SK-N-SH treated with all-trans-retinoic acid at 6 μM for 48 hours (cell line): Measurements from ENCODE around the gene DOK5.
"Not testable (repeated sequence)": the region's sequence is repeated elsewhere in the genome, so short reads cannot be mapped to it uniquely, and the experiment has no call there.

Experiments used
- PATZ1 ChIP-seq: fragments of 250-450 bp; sonication (Bioruptor Pico); IDR thresholded peaks from 2 replicates; pipeline ENCODE4 v1.8.0; 2020; ENCODE audit warnings: mild to moderate bottlenecking, moderate library complexity, borderline replicate concordance
- PPARA ChIP-seq: fragments of 250-450 bp; sonication (Bioruptor Pico); IDR thresholded peaks from 2 replicates; pipeline ENCODE4 v1.5.0; 2020; ENCODE audit warnings: mild to moderate bottlenecking, borderline replicate concordance
- TOX ChIP-seq: fragments of 250-450 bp; sonication (Bioruptor Pico); IDR thresholded peaks from 2 replicates; pipeline ENCODE4 v1.8.0; 2021; ENCODE audit warnings: mild to moderate bottlenecking, moderate library complexity, borderline replicate concordance
- ZC3H10 ChIP-seq: fragments of 250-450 bp; sonication (Bioruptor Pico); IDR thresholded peaks from 2 replicates; pipeline ENCODE4 v1.5.1; 2021; ENCODE audit warnings: mild to moderate bottlenecking, moderate library complexity

GRCh38 chr20:54436410-54436809 is 39.0 kb upstream of the DOK5 start:
- not testable (repeated sequence) for TF ChIP-seq ZC3H10, PATZ1, PPARA, TOX (CRISPR knock-in tag)
